ENCODE data around the gene GUCY1A2. TPM values are rescaled to one million over a fixed set of nuclear protein-coding genes. Genes with fewer than 3 reads are reported as not detected.

Gene GUCY1A2
- total and polyA plus RNA-seq, 11 donors, result 0.93 to 14.1 (median 10.1) TPM

DNA sequence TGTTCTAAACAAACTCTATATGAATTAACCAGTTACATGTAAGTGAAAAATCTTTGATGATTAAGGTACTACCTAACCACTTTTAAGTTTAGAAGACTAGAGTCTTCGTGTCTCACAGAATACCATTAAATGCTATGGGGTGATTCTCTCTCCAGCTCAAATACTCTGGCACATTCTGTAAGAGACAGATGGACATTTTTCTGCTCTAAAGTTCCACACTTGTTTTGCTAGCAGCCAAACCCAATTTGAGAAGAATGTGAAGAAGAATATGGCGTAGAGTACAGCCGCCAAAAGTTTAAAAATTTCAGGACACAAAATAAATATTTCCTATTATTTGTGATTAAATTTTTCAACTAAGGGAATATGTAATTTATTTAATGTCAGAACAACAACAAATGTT is 339.1 kb downstream of the GUCY1A2 start:
- H3K36me3 ChIP-seq, result no peaks in the 10 kb centered on the region
- H3K4me1 ChIP-seq, result no peaks in the 10 kb centered on the region
- H3K4me3 ChIP-seq, result no peak overlapping the region
- no peak for DNase-seq
- no peak overlapping the region for H3K27ac ChIP-seq
- intact Hi-C loops (cut with DNase I), result no loop called here
- TF ChIP-seq, protein P1, sequence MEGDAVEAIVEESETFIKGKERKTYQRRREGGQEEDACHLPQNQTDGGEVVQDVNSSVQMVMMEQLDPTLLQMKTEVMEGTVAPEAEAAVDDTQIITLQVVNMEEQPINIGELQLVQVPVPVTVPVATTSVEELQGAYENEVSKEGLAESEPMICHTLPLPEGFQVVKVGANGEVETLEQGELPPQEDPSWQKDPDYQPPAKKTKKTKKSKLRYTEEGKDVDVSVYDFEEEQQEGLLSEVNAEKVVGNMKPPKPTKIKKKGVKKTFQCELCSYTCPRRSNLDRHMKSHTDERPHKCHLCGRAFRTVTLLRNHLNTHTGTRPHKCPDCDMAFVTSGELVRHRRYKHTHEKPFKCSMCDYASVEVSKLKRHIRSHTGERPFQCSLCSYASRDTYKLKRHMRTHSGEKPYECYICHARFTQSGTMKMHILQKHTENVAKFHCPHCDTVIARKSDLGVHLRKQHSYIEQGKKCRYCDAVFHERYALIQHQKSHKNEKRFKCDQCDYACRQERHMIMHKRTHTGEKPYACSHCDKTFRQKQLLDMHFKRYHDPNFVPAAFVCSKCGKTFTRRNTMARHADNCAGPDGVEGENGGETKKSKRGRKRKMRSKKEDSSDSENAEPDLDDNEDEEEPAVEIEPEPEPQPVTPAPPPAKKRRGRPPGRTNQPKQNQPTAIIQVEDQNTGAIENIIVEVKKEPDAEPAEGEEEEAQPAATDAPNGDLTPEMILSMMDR (IDR thresholded peaks at IDR 0.05), result no peak
- no peak for TF ChIP-seq POLR2A (IDR thresholded peaks at IDR 0.05)
- no peak for ATAC-seq
- H3K27me3 ChIP-seq, result no peaks in the 10 kb centered on the region
- no peaks in the 10 kb centered on the region for H3K9me3 ChIP-seq
- WGBS, 4 donors, result 85 to 91% (median 89%) methylated on average over 3 of the region's 3 CpGs

DNA sequence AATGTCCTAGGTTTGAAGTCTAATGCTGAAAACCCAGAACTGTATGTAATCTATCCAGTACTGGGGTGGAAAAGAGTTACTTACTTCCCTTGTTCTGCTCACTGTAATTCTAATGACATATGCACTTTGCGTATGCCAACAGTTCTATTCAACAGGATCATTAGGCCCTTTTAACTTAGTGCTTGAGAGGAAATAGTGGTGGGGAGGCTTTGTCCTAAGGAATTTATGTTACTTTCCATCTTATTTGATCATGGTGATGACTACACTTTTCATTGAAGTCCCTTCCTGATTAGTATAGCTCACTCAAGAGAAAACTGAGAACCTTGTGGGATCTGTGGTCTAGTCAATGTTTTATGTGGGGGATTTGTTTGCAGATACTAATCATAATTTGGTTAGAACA is 348.2 kb downstream of the GUCY1A2 start:
- ATAC-seq, result no peak
- intact Hi-C loops (cut with DNase I), result no loop called here
- TF ChIP-seq, protein P1 (IDR thresholded peaks at IDR 0.05), result no peak
- no peak for TF ChIP-seq POLR2A (IDR thresholded peaks at IDR 0.05)

DNA sequence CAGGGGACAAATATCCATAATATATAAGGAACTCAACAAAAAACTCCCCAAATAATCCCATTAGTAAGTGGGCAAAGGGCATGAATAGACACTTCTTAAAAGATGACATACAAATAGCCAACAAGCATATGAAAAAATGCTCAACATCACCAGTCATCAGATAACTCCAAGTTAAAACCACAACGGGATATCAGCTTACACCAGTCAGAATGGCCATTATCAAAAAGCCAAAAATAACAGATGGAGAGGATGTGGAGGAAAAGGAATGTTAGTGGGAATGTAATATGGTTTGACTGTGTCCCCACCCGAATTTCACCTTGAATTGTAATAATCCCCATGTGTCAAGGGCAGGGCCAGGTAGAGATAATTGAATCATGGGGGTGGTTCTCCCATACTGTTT is 350.1 kb downstream of the GUCY1A2 start:
- no peaks in the 10 kb centered on the region for H3K9me3 ChIP-seq
- intact Hi-C loops (cut with DNase I), result no loop called here
- H3K4me3 ChIP-seq, result no peak overlapping the region
- no peaks in the 10 kb centered on the region for H3K36me3 ChIP-seq
- DNase-seq (no peak), ATAC-seq (no peak)
- no peaks in the 10 kb centered on the region for H3K27me3 ChIP-seq
- WGBS, 4 donors, result 32 to 38% (median 35%) methylated on average over 2 of the region's 2 CpGs
- no peaks in the 10 kb centered on the region for H3K4me1 ChIP-seq
- TF ChIP-seq POLR2A (IDR thresholded peaks at IDR 0.05), result no peak
- TF ChIP-seq, protein P1 (IDR thresholded peaks at IDR 0.05), result no peak
- H3K27ac ChIP-seq, result no peak overlapping the region

More for the DNA sequence above, 348.2 kb downstream of the GUCY1A2 start:
- Histone ChIP-seq H3K36me3 (no peaks in the 10 kb centered on the region), H3K4me3 (no peak overlapping the region), H3K27ac (no peak overlapping the region), H3K4me1 (no peaks in the 10 kb centered on the region), H3K27me3 (no peaks in the 10 kb centered on the region), H3K9me3 (no peaks in the 10 kb centered on the region)
- no peak for DNase-seq
- WGBS, 4 donors, result 72 to 91% (median 85%) methylated on average over 1 of the region's 1 CpG

DNA sequence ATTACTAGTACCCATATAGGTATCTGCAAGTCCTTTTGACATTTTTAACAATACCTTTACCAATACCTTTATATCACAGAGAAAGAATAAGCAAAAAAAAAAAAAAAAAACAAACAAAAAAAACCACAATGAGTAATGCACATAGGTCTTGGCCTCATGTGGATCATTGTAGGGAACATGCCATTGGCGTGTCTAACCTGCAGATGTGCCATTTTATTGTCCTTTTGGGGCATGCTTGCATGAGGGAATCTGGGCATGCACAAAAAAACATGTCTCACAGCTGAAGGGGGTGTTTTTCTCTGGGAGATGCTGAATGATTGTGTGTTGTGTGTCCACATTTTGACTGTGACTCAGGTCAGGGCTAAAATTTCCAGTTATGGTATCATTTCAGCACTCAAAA is 361.6 kb downstream of the GUCY1A2 start:
- Histone ChIP-seq H3K27ac (no peak overlapping the region), H3K27me3 (no peaks in the 10 kb centered on the region), H3K9me3 (peaks cover 0 to 9% (median 0%) of the 10 kb centered on the region in 12 donors), H3K4me1 (no peaks in the 10 kb centered on the region), H3K4me3 (no peak overlapping the region), H3K36me3 (no peaks in the 10 kb centered on the region)
- intact Hi-C loops (cut with DNase I), result loop anchor here in 1 of 10 donors (10.0 kb wide), 1 partner anchor 58 kb away; no protein-coding TSS in a partner anchor
- WGBS, 4 donors, result 73 to 78% (median 74%) methylated on average over 1 of the region's 1 CpG
- ATAC-seq (no peak), DNase-seq (no peak)
- TF ChIP-seq, protein P1 (IDR thresholded peaks at IDR 0.05), result no peak
- no peak for TF ChIP-seq POLR2A (IDR thresholded peaks at IDR 0.05)
